Measurements from ENCODE around the gene CYGB. TPM values are rescaled to one million over a fixed set of nuclear protein-coding genes. Genes with fewer than 3 reads are reported as not detected.
A peak's percentile ranks its signal among the peaks of the same experiment; 100 is the strongest.

CYGB gene
- total RNA-seq, 2 experiments from 2014 or later, result not detected

DNA sequence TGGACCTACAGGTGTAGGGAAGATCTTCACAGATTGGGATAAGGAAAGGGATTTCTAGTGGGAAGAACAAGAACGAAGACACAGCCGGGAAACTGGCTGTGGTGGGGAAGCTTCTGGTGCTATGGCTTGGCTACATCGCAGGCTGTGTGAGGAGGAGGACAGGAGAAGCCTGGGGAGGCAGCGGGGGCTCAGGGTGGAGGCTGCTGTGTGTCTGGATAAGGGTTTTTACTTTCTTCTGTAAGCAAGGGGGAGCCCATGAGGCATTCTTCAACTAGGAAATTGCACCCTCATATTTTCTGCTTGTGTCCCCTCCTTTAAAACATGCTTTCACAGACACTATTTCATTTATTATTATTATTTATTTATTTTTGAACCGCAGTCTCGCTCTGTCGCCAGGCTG, 33.4 kb downstream of the CYGB start:
- Mint-ChIP-seq H3K9me3 (no peaks in the 10 kb centered on the region), H3K4me1 (peaks cover 52% of the 10 kb centered on the region), H3K4me3 (no peak overlapping the region), H3K27ac (peak overlapping the region; percentile 69), H3K36me3 (ENCODE audit: low read depth) (peaks cover 2% of the 10 kb centered on the region), H3K27me3 (peaks cover 7% of the 10 kb centered on the region)
- POLR2A ChIA-PET, result no interaction called here
- CTCF ChIA-PET, result interaction anchor here (0.6 to 1.4 kb wide), 4 partner anchors 10 to 485 kb away, joined by 3 to 7 read pairs (median 4); no protein-coding TSS in a partner anchor
- DNase-seq, result no peak

DNA sequence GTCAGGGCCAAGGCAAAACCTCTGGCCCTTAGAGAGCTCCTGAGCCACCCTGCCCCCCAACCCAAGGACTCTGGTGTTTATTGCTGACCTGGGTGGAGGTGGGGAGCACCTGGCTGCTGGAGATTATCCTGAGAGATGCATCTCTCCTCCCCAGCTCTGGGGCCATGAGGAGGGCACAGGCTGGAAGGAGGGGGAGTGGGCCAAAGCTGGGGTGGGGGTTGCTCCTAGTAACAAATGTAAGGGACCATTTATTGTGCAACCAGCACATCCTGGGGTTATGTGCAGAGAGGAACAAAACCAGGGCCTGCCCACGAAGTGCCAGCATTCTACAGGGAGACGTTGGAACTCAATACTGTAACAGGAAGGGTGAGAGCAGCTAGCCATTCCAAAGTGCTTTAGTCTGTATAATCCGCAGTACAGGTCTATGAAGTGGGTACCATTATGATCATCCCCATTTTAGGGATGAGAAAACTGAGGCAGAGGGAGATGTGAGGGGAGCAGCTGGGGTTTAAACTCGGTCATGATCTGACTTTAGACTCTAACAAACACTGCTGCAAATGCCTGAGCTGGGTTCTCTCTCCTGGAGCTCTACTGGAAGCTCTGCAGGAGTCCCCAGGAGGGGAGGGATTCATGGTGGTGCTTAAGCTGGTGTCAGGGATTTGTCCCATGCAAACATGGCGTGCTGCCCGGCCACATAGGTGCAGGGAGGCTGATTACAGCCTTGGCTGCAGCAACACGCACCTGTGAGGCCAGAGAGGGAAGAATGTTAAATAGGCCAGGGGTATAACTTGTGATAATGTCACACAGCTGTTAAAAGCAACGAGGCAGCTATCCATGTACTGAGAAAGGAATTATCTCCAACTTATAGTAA, 34.9 kb downstream of the CYGB start:
- no peaks in the 10 kb centered on the region for H3K9me3 Mint-ChIP-seq
- peak overlapping the region; percentile 42 for H3K27ac Mint-ChIP-seq
- H3K4me1 Mint-ChIP-seq, result peaks cover 60% of the 10 kb centered on the region
- POLR2A ChIA-PET, result no interaction called here
- DNase-seq, result no peak
- no peak overlapping the region for H3K4me3 Mint-ChIP-seq
- H3K36me3 Mint-ChIP-seq (ENCODE audit: low read depth), result peaks cover 2% of the 10 kb centered on the region
- CTCF ChIA-PET, result interaction anchor here (0.6 to 2.6 kb wide), 16 partner anchors 8 to 586 kb away, joined by 3 to 13 read pairs (median 4); partner anchors contain the start of genes PRCD and UBE2O
- peaks cover under 1% of the 10 kb centered on the region for H3K27me3 Mint-ChIP-seq

- Mint-ChIP-seq H3K9me3 (no peaks in the 10 kb centered on the region), H3K27ac (peak overlapping the region; percentile 97), H3K4me1 (peaks cover 63% of the 10 kb centered on the region), H3K4me3 (peak overlapping the region; percentile 85), H3K27me3 (no peaks in the 10 kb centered on the region), H3K36me3 (ENCODE audit: low read depth) (peaks cover 5% of the 10 kb centered on the region)
- DNase-seq, result no peak
- ChIA-PET CTCF (interaction anchor here (0.7 to 2.6 kb wide), 10 partner anchors 9 to 117 kb away, joined by 3 to 13 read pairs (median 4); partner anchors contain the start of genes PRCD and UBE2O), POLR2A (no interaction called here)
These were observed 35.6 kb downstream of the CYGB start for GRCh38 chr17:76501827-76502307.

DNA sequence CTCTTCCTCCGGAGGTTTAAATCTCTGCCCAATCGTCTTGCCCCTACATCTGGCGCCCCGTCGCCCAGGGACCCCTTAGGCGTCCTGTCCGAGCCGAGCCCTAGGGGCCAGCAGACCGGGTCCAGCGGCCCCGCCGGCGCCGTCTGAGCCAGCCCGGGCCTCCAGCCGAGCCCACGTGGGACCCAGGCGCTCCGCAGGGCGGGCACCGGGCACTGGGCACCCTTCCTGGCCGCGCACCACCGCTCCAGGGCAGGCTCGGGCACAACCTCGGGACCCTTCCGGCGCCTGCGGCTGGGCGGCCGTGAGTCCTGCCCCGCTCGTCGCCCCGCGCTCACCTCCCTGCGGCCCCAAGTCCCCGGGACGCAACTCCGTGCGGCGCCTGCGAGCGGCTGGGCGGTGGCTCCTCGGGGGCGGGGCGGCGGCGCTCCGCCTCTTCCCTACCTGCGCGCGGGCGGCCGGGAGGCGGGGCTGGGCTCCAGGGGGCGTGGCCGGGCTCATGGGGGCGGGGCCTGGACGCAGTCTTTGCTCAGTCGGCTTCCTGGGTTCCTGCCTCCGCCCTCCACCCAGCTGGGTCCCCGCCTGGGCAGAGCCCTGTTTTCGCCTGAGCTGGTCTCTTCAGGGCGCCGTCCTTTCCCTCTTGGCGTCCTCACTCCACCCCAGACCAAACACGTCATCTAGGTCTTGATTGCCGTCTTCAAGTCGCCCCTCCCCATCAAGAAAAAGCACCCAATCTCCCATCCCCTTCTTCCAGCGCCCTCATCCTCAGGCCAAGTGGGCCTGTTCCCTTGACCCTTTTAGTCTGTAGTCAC, 36.3 kb downstream of the CYGB start, which contains the start of gene RHBDF2:
RHBDF2 (minus strand) TSS at position 406 of the 809 bp plus-strand sequence. CDS start 19,899 bp downstream, outside the sequence.
- Mint-ChIP-seq H3K4me1 (peaks cover 57% of the 10 kb centered on the region), H3K27ac (peak within 1 kb of the TSS; percentile 97), H3K27me3 (no peaks in the 10 kb centered on the region), H3K9me3 (no peaks in the 10 kb centered on the region), H3K4me3 (peak within 1 kb of the TSS; percentile 85), H3K36me3 (ENCODE audit: low read depth) (peaks cover 5% of the 10 kb centered on the region)
- CTCF ChIA-PET, result interaction anchor here (0.7 to 2.6 kb wide), 9 partner anchors 9 to 116 kb away, joined by 3 to 13 read pairs (median 4); partner anchors contain the start of gene UBE2O
- peak; percentile 93 for DNase-seq
- POLR2A ChIA-PET, result no interaction called here

DNA sequence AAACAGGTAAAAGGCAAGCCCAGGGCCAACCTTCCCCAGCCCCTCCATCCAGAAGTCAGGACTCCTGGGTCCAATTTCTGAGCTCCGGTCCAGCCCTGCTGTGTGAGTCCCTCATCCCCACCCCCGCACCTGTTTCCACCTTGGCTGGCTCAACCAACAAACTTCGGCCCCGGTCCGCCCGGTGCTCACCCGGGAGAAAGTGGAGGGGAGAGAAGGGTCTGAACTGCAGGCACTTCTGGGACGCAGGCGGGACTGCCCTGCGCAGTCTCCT, 36.8 kb downstream of the CYGB start:
- no peak for DNase-seq
- H3K4me3 Mint-ChIP-seq, result peak overlapping the region; percentile 85
- H3K36me3 Mint-ChIP-seq (ENCODE audit: low read depth), result peaks cover 5% of the 10 kb centered on the region
- POLR2A ChIA-PET, result interaction anchor here (0.5 kb wide), 1 partner anchor 82 kb away, joined by 3 read pairs; no protein-coding TSS in a partner anchor
- H3K4me1 Mint-ChIP-seq, result peaks cover 54% of the 10 kb centered on the region
- no peaks in the 10 kb centered on the region for H3K9me3 Mint-ChIP-seq
- CTCF ChIA-PET, result interaction anchor here (1.3 kb wide), 1 partner anchor 10 kb away, joined by 4 read pairs; no protein-coding TSS in a partner anchor
- peak overlapping the region; percentile 76 for H3K27ac Mint-ChIP-seq
- H3K27me3 Mint-ChIP-seq, result no peaks in the 10 kb centered on the region

GRCh38 chr17:76500074-76500746, 37.3 kb downstream of the CYGB start:
- CTCF ChIA-PET, result interaction anchor here (0.6 to 1.7 kb wide), 4 partner anchors 10 to 47 kb away, joined by 3 to 6 read pairs (median 4); partner anchors contain the start of gene UBE2O
- POLR2A ChIA-PET, result interaction anchor here (0.5 kb wide), 1 partner anchor 82 kb away, joined by 3 read pairs; no protein-coding TSS in a partner anchor
- Mint-ChIP-seq H3K4me1 (peaks cover 56% of the 10 kb centered on the region), H3K4me3 (peak overlapping the region; percentile 85), H3K27me3 (no peaks in the 10 kb centered on the region), H3K36me3 (ENCODE audit: low read depth) (peaks cover 5% of the 10 kb centered on the region), H3K27ac (peak overlapping the region; percentile 76), H3K9me3 (no peaks in the 10 kb centered on the region)
- no peak for DNase-seq

DNA sequence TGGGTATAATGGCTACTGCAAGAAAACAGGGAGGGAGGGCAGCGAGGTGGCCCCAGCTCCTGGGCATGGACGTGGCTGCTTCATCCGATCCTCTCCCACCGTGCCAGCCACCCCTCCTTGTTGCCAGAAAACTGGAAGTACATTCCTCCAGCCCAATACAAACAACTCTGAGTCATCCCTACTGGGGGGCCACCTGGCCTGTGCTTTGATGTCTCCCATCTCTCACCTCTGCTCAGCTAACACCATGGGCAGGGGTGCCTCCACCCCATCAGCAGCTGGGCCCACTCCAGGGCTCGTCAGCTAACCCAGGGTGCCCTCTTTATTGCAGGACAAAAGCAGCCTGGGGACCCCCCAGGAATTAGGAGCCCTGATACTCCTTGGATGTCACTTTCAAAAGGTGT, 38.2 kb downstream of the CYGB start:
- DNase-seq, result no peak
- no peaks in the 10 kb centered on the region for H3K27me3 Mint-ChIP-seq
- peaks cover 62% of the 10 kb centered on the region for H3K4me1 Mint-ChIP-seq
- no peaks in the 10 kb centered on the region for H3K9me3 Mint-ChIP-seq
- ChIA-PET POLR2A (interaction anchor here (0.6 kb wide), 1 partner anchor 219 kb away, joined by 4 read pairs; no protein-coding TSS in a partner anchor), CTCF (interaction anchor here (1.4 to 3.1 kb wide), 4 partner anchors 8 to 46 kb away, joined by 4 to 10 read pairs (median 6); partner anchors contain the start of gene UBE2O)
- H3K27ac Mint-ChIP-seq, result peak overlapping the region; percentile 81
- H3K36me3 Mint-ChIP-seq (ENCODE audit: low read depth), result peaks cover 5% of the 10 kb centered on the region
- H3K4me3 Mint-ChIP-seq, result peak overlapping the region; percentile 85

- Mint-ChIP-seq H3K4me1 (peaks cover 64% of the 10 kb centered on the region), H3K27me3 (no peaks in the 10 kb centered on the region), H3K9me3 (no peaks in the 10 kb centered on the region), H3K36me3 (ENCODE audit: low read depth) (peaks cover 5% of the 10 kb centered on the region), H3K4me3 (peak overlapping the region; percentile 24), H3K27ac (peak overlapping the region; percentile 81)
- POLR2A ChIA-PET, result interaction anchor here (0.6 kb wide), 1 partner anchor 219 kb away, joined by 4 read pairs; no protein-coding TSS in a partner anchor
- no peak for DNase-seq
- CTCF ChIA-PET, result interaction anchor here (1.4 to 3.1 kb wide), 4 partner anchors 9 to 46 kb away, joined by 4 to 10 read pairs (median 6); partner anchors contain the start of gene UBE2O
These were observed 38.6 kb downstream of the CYGB start for GRCh38 chr17:76498876-76499251.

GRCh38 chr17:76497979-76498875, 39.3 kb downstream of the CYGB start:
- Mint-ChIP-seq H3K4me1 (peaks cover 70% of the 10 kb centered on the region), H3K9me3 (no peaks in the 10 kb centered on the region), H3K4me3 (peak overlapping the region; percentile 10), H3K27me3 (no peaks in the 10 kb centered on the region), H3K27ac (peak overlapping the region; percentile 81), H3K36me3 (ENCODE audit: low read depth) (peaks cover 6% of the 10 kb centered on the region)
- POLR2A ChIA-PET, result no interaction called here
- CTCF ChIA-PET, result interaction anchor here (0.7 to 3.1 kb wide), 3 partner anchors 9 to 87 kb away, joined by 3 to 10 read pairs (median 7); no protein-coding TSS in a partner anchor
- DNase-seq, result no peak

GRCh38 chr17:76497699-76497978, 39.9 kb downstream of the CYGB start:
- H3K4me1 Mint-ChIP-seq, result peaks cover 71% of the 10 kb centered on the region
- no peaks in the 10 kb centered on the region for H3K9me3 Mint-ChIP-seq
- H3K4me3 Mint-ChIP-seq, result no peak overlapping the region
- no peak overlapping the region for H3K27ac Mint-ChIP-seq
- CTCF ChIA-PET, result interaction anchor here (2.0 to 3.1 kb wide), 2 partner anchors 10 to 11 kb away, joined by 7 to 10 read pairs; no protein-coding TSS in a partner anchor
- no peaks in the 10 kb centered on the region for H3K27me3 Mint-ChIP-seq
- no peak for DNase-seq
- H3K36me3 Mint-ChIP-seq (ENCODE audit: low read depth), result peaks cover 7% of the 10 kb centered on the region
- POLR2A ChIA-PET, result no interaction called here

- H3K27me3 Mint-ChIP-seq, result no peaks in the 10 kb centered on the region
- ChIA-PET POLR2A (no interaction called here), CTCF (interaction anchor here (1.0 to 3.1 kb wide), 2 partner anchors 11 to 375 kb away, joined by 3 to 10 read pairs; no protein-coding TSS in a partner anchor)
- DNase-seq, result no peak
- H3K27ac Mint-ChIP-seq, result peak overlapping the region; percentile 31
- peaks cover 71% of the 10 kb centered on the region for H3K4me1 Mint-ChIP-seq
- H3K4me3 Mint-ChIP-seq, result no peak overlapping the region
- H3K9me3 Mint-ChIP-seq, result no peaks in the 10 kb centered on the region
- peaks cover 7% of the 10 kb centered on the region for H3K36me3 Mint-ChIP-seq (ENCODE audit: low read depth)
These were observed 41.0 kb downstream of the CYGB start for GRCh38 chr17:76496464-76496863.

All from activated CD4-positive, alpha-beta T cell treated with anti-CD3 and anti-CD28 coated beads, Interleukin-2, amount 10 ng/mL, durations not matched to agents 7 days and 5 days (primary cell).